HG03565 (cell line): ENCODE data around the gene LOXL1.
"Not testable (repeated sequence)": the region's sequence is repeated elsewhere in the genome, so short reads cannot be mapped to it uniquely, and the experiment has no call there.

Source experiments
- ATAC-seq: cut with Tn5 transposase; IDR thresholded peaks from one replicate; pipeline ENCODE4 v1.9.1; 2021; ENCODE audit warnings: mild to moderate bottlenecking, moderate library complexity; ENCODE audit not compliant: unreplicated experiment

LOXL1 gene

GRCh38 chr15:73951601-73952000 is 25.3 kb downstream of the LOXL1 start:
- ATAC-seq, result no peak

- ATAC-seq, result no peak
Measured at GRCh38 chr15:73952171-73952912, 26.1 kb downstream of the LOXL1 start.

- no peak for ATAC-seq
Measured at GRCh38 chr15:73952913-73953750, 26.9 kb downstream of the LOXL1 start.

DNA sequence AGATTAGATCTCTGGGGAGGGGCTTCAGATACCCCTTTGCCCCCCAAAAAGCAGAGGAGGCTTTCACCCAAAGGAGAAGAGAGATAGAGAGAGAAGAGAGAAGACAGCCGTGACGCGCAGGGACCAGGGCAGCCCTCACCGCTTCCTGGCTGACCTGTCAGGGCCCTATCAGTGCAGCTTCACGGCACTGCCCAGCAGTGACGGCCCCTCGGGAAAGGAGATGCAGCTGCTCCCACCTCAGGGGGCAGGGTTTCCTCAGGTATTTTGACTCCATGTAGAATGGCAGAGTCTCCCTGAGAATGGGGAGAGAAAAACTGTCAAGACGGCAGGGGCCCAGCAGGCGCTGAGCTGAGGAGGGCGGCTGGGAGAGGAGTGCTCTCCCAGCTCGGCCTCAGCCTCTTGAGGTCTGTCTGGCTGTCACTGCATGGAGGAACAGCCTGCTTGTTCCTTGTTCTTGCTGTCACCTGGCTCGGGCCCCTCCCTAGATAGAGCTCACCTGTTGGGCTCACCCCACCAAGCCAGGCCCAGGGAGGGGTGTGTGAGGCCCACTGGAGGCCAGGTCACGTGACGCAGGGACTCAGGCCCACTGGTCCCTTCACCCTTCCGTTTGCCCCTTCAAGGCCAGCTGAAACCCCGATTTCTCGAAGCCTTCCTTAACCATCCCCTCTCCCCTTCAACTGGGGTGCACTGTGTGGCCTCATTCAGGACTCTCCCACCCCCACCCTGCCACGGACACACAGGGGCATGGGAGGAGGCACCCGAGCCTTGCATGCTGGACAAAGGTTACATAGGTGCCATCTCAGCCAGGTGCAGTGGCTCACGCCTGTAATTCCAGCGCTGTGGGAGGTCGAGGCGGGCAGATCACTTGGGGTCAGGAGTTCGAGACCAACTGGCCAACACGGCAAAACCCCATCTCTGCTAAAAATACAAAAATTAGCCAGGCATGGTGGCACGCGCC is 28.2 kb downstream of the LOXL1 start:
- no peak for ATAC-seq

DNA sequence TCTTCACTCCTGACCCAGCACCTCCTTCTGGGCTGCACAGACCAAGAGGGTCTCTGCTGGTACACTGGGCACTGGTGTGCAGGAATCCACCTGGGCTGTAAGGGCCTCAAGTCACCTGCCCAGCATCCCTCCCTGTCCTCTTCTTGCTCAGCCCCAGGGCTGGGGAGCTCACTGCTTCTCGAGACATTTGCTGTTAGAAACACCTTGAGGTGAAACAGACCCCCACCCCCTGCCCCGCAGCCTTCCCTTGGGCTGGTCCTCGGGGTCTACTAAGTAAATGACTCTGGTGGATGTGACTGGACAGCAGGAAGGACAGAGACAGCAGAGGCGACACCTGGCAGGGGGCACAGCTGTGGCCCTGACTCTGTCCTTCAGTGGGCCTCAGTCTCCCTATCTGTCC is 29.1 kb downstream of the LOXL1 start:
- ATAC-seq, result no peak

DNA sequence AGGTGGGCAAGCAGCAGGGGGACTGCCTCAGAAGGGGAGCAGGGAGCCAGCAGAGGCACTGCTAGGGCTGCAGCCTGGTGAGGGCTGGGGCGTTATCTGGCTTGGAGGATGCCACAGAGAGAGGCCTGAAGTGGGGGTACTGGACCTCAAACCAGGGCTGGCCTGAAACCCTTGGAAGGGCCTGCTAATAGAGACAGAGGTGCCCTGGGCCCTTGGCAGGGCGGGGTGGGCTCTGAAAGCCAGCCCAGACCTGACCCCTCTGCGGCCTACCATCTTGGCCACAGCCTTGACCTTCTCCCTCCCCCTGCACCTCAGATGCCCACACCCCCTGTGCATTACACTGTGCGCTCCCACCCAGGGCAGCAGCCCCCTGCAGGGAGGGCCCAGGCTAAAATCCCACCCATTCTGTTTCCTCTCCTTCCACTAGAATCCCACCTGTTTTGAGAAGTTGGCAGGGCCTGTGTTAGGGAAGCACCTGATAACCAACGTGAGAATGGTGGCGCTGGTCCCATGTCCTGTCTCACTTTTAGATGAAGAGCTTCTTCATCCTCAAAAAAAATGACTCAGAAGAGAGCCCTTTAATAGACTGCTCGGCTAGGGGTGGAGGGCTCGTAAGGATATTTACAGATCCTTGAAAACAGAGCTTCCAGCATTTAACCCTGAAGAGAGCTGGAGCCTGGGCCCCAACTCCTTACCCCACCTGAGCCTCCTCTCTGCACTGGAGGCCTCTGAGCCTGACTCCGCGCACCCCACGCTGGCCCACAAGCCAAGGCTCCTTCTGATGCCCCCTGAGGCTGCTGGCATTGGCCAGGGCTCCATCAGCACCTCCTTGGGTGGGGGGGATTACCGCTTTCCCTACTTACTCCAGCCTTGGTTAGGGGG is 29.8 kb downstream of the LOXL1 start:
- ATAC-seq, result no peak

DNA sequence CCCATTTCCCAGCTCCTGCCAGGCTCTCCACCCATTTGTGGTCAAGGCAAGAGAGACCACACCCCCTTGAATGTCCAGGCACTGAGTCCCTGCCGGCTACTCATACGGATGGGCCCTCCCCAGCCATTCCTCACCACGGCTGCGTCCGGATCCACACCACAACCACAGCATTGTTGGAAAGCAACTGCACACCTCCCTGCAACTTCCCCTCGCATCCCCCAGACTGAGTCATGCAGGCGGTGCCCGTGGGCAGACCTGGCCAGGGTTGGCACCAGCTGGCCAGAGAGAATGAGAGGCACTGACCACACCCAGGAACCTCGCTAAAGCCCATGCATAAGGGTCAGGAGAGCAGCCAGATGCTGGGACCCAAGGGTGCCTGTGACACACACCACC is 30.5 kb downstream of the LOXL1 start:
- no peak for ATAC-seq

DNA sequence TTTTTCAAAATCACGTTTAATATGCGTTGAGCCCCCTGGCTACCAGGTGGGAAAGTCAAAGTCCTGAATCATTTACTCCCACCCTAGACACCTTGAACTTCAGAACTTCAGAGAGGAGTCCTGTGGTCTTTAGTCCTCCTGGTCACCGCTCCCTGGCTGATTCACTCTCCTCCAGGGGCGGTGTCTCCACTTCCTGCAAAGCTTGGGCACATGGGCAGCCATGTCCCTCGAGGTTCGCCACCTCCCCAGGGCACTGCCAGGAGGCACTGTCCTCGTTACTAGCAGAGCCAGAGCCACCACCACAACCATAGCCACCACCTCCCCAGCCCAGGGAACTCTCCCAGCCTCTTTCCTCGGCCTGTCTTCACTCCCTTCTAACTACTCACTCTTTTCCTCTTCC is 31.0 kb downstream of the LOXL1 start:
- ATAC-seq, result no peak

DNA sequence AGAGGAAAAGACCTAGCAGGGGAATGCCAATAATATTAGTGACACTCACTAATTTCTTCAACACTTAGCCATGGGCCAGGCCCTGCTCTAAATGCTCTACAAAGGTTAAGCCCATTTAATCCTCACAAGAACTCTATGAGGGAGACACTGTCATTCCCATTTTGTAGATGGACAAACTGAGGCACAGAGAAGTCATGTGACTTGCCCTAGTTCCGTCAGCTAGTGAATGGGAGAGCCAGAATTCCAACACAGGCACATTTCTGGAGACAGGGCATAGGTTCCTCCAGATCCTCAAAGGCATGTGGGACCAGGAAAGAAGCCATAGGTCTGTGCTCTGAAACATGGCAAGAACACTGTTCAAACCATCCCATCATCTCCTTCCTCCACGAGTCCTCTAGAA is 31.5 kb downstream of the LOXL1 start:
- no peak for ATAC-seq

- ATAC-seq, result no peak
Measured at GRCh38 chr15:73959012-73959581, 32.8 kb downstream of the LOXL1 start.

GRCh38 chr15:73959801-73960200 is 33.5 kb downstream of the LOXL1 start:
- no peak for ATAC-seq

GRCh38 chr15:73960472-73961070 is 34.3 kb downstream of the LOXL1 start:
- not testable (repeated sequence) for ATAC-seq

DNA sequence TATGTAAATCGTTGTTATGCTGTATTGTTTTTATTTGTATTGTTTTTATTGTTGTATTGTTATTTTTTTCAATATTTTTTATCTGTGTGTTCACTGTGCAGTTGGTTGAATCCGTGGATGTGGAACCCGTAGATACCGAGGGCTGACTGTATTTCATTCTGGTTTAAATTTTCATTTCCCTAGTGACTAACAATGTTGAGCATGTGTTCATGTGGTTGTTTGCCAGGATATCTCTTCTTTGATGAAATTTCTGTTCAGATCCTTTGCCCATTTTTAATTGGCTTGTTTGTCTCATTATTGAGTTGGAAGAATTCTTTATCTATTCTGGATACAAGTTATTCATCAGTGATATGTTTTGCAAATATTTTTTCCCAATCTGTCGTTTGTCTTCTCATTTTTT is 36.2 kb downstream of the LOXL1 start:
- ATAC-seq, result no peak

DNA sequence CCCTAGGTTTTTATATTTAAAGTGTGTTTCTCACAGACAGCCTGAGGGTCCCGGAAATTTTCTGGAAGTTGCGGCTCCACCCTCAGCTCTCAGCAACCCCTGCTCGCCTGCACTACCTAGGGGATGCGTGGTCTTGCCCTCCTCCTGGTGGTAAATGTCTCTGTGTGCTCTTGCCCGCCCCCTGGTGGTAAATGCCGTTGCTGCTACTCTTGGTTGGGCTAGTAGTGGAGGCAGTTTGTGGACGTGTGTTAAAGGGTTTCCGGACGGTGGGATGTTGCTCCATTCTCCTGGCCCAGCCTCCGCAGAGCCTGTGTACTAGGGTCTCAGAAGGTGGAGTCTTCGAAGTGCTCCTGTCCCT is 38.5 kb downstream of the LOXL1 start:
- no peak for ATAC-seq

- ATAC-seq, result no peak
Measured at GRCh38 chr15:73965094-73965757, 39.0 kb downstream of the LOXL1 start.

GRCh38 chr15:73965758-73966113 is 39.5 kb downstream of the LOXL1 start:
- no peak for ATAC-seq

DNA sequence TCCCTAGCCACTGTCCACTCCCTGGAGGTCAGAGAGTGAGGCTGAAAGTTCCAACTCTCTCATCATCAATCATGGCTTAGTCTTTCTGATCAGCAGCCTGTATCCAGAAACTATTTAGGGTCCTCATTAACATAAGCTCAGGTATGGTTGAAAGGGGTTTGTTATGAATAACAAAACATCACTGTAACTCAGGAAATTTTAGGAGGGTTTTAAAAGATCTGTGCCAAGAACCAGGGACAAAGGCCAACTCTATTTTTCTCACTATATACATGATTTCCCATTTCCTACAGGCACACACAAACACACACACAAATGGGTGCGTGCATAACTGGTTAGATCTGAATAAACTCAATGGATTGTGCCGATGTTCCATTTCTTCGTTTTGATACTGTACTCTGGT is 42.2 kb downstream of the LOXL1 start:
- ATAC-seq, result no peak

GRCh38 chr15:73969151-73969759 is 43.0 kb downstream of the LOXL1 start:
- no peak for ATAC-seq
